ENCODE data around the gene SP110. TPM values are rescaled to one million over a fixed set of nuclear protein-coding genes. Genes with fewer than 3 reads are reported as not detected.
"Not testable (repeated sequence)": the region's sequence is repeated elsewhere in the genome, so short reads cannot be mapped to it uniquely, and the experiment has no call there.

Gene SP110
- total and polyA plus RNA-seq, 8 donors: 4.3 to 13.7 (median 7.8) TPM

- ATAC-seq: peak in 1 of 4 donors; percentile 59
- intact Hi-C loops (cut with DNase I): no loop called here
- no peaks in the 10 kb centered on the region for H3K27me3 ChIP-seq
- H3K4me1 ChIP-seq: no peaks in the 10 kb centered on the region
- no peak for FAIRE-seq
- TF ChIP-seq, protein P1, sequence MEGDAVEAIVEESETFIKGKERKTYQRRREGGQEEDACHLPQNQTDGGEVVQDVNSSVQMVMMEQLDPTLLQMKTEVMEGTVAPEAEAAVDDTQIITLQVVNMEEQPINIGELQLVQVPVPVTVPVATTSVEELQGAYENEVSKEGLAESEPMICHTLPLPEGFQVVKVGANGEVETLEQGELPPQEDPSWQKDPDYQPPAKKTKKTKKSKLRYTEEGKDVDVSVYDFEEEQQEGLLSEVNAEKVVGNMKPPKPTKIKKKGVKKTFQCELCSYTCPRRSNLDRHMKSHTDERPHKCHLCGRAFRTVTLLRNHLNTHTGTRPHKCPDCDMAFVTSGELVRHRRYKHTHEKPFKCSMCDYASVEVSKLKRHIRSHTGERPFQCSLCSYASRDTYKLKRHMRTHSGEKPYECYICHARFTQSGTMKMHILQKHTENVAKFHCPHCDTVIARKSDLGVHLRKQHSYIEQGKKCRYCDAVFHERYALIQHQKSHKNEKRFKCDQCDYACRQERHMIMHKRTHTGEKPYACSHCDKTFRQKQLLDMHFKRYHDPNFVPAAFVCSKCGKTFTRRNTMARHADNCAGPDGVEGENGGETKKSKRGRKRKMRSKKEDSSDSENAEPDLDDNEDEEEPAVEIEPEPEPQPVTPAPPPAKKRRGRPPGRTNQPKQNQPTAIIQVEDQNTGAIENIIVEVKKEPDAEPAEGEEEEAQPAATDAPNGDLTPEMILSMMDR (IDR thresholded peaks at IDR 0.05): no peak
- no peaks in the 10 kb centered on the region for H3K9me3 ChIP-seq
- no peak overlapping the region for H3K4me3 ChIP-seq
- no peaks in the 10 kb centered on the region for H3K36me3 ChIP-seq
- H3K27ac ChIP-seq: no peak overlapping the region
- WGBS, 2 donors: 83 to 88% methylated on average over 4 of the region's 4 CpGs
- no peak for DNase-seq
Measured at GRCh38 chr2:230226051-230226551, 6.3 kb upstream of the SP110 start.

DNA sequence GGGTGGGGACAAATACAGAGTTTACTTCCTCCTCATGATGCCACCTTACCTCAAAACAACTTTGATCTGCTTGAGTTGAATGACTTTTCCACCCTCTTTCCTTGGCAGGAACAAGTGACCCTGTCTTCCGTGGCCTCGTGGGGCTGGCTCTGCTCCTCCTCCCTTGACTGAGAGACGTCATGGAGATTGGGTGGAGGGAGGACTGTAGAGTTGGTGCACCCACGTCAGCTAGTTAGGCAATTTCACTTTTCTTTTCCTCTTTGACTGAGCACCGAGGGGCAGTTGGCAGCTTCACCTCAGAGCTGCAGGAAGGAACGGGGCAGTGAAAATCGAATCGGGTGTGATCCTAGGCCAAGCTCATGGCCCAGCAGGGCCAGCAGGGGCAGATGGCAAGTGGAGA, 5.7 kb upstream of the SP110 start, which contains the start of gene SP140:
SP140 (plus strand) TSS at position 251 of the 400 bp plus-strand sequence; CDS start at position 360, 109 bp downstream.
- no peak within 1 kb of the TSS for H3K4me3 ChIP-seq
- no peaks in the 10 kb centered on the region for H3K9me3 ChIP-seq
- no peaks in the 10 kb centered on the region for H3K27me3 ChIP-seq
- TF ChIP-seq, protein P1 (IDR thresholded peaks at IDR 0.05): no peak
- 74 to 78% methylated on average over 8 of the region's 8 CpGs for WGBS, 2 donors
- intact Hi-C loops (cut with DNase I): no loop called here
- peaks cover 0 to 2% (median 0%) of the 10 kb centered on the region in 3 donors for H3K4me1 ChIP-seq
- FAIRE-seq (no peak), ATAC-seq (peak in 2 of 4 donors; percentile 85), DNase-seq (peak in 1 of 6 donors; percentile 46)
- H3K36me3 ChIP-seq: no peaks in the 10 kb centered on the region
- H3K27ac ChIP-seq: no peak within 1 kb of the TSS

- no peak overlapping the region for H3K27ac ChIP-seq
- no peaks in the 10 kb centered on the region for H3K9me3 ChIP-seq
- no peak for DNase-seq
- no peaks in the 10 kb centered on the region for H3K27me3 ChIP-seq
- TF ChIP-seq, protein P1 (IDR thresholded peaks at IDR 0.05): no peak
- no peak for FAIRE-seq
- no peak overlapping the region for H3K4me3 ChIP-seq
- intact Hi-C loops (cut with DNase I): no loop called here
- H3K36me3 ChIP-seq: no peaks in the 10 kb centered on the region
- H3K4me1 ChIP-seq: peaks cover 0 to 5% (median 0%) of the 10 kb centered on the region in 3 donors
- ATAC-seq: no peak
Measured at GRCh38 chr2:230224458-230224857, 4.7 kb upstream of the SP110 start.

DNA sequence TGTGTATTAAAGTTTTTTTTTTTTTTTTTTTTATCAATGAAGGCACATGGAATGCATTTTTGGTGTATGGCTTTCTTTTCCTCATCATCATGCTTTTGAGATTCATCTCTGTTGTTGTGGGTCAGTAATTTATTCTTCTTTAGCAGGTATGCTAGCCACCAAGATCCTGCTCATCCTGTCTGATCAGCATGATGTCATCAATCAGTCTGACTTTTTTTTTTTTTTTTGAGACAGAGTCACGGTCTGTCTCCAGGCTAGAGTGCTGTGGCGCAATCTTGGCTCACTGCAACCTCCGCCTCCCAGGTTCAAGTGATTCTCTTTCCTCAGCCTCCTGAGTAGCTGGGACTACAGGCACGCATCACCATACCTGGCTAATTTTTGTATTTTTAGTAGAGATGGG, 3.0 kb upstream of the SP110 start:
- DNase-seq: not testable (repeated sequence)

DNA sequence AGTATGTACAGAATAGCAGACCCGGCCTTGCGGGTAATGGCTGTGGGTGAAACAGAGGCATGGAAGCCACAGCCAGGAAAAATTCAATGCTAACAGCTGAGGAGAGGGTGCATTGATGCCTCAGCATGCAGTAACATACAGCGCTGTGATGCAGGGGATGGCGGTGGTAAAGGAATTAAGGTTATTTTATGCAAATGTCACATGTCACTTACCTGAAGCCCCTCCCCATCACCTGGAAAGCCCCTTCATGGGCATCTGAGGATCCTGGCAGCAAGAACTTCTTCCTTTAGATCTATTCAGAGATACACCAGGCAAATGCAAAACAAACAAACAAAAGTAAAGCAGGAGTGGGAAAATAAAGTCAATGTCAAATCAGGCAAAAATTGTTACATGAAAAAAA, 1.7 kb upstream of the SP110 start:
- intact Hi-C loops (cut with DNase I): no loop called here
- peaks cover 3 to 21% (median 7%) of the 10 kb centered on the region in 3 donors for H3K4me1 ChIP-seq
- no peak for ATAC-seq
- TF ChIP-seq, protein P1 (IDR thresholded peaks at IDR 0.05): no peak
- no peak overlapping the region for H3K27ac ChIP-seq
- 93 to 94% methylated on average over 4 of the region's 4 CpGs for WGBS, 2 donors
- H3K27me3 ChIP-seq: no peaks in the 10 kb centered on the region
- no peak for FAIRE-seq
- H3K9me3 ChIP-seq: no peaks in the 10 kb centered on the region
- H3K36me3 ChIP-seq: no peaks in the 10 kb centered on the region
- no peak overlapping the region for H3K4me3 ChIP-seq
- DNase-seq: no peak

More for the DNA sequence above, 3.0 kb upstream of the SP110 start:
- H3K27ac ChIP-seq; H3K27me3 ChIP-seq; H3K9me3 ChIP-seq; intact Hi-C loops (cut with DNase I); H3K4me3 ChIP-seq; H3K36me3 ChIP-seq; ATAC-seq; FAIRE-seq: not testable (repeated sequence)
- WGBS, 2 donors: 86 to 93% methylated on average over 4 of the region's 4 CpGs
- peaks cover 3 to 20% (median 7%) of the 10 kb centered on the region in 3 donors for H3K4me1 ChIP-seq

All from pancreas (tissue), 10 donors.